NCI-H345 treated with DMSO at 0.1 percent for 48 hours (cell line): ENCODE measurements around the gene FAF2.
"Not testable (repeated sequence)": the region's sequence is repeated elsewhere in the genome, so short reads cannot be mapped to it uniquely, and the experiment has no call there.

Experiments used
- DNase-seq: peaks from one replicate; lab custom pipeline; 2025; ENCODE audit not compliant: unreplicated experiment; lab: John Stamatoyannopoulos, UW

FAF2 gene

DNA sequence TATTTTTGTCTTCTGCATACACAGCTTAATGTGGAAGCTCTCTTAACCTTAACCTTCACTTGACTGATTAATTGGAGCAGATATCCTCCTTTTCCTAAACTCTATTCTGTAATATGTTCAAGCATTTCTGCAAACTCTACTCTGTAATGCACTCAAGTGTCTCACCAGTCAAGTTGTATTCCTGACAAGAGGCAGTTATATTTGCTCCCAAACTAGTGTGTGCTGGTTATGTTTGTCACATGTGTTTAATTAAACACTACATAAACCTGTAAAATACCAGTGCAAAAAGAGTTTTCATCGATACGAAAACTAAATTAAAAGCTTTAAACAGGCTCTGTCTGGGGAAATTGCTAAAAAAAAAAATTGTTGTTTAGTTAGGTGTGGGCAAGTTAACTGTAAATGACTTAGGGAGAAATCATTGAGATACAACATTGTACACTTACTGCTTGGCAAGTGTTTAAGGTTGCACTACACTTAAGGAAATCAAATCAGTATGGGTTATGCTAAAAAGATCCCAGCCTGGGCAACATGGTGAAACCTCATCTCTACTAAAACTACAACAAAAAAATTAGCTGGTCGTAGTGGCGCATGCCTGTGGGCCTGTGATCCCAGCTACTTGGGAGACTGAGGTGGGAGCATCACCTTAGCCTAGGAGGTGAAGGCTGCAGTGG is 6.7 kb downstream of the FAF2 start:
- DNase-seq, result no peak

DNA sequence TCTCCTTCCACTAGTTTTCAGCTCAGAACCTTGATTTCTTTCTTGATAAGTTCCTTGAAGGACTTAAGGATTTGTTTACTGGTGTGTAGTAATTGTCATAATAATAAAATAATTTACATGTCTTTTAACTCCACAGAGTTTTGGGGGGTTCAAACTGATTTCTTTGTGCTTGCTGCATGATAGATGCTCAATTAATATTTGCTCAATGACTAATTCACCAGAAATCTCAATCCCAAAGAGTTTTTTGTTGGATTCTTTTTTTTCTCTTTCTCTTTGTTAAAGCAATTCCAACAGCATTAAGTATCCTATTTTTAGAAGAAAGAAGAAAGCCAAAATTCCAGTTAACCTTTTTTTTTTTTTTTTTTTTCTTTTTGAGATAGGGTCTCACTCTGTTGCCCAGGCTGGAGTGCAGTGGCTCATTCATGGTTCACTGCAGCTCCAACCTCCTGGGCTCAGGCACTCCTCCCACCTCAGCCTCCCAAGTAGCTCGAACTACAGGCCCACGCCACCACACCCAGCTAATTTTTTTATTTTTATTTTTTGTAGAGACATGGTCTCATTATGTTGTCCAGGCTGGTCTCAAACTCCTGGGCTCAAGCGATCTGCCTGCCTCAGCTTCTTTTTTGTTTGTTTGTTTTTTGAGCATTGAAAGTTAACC is 10.8 kb downstream of the FAF2 start:
- DNase-seq, result no peak

DNA sequence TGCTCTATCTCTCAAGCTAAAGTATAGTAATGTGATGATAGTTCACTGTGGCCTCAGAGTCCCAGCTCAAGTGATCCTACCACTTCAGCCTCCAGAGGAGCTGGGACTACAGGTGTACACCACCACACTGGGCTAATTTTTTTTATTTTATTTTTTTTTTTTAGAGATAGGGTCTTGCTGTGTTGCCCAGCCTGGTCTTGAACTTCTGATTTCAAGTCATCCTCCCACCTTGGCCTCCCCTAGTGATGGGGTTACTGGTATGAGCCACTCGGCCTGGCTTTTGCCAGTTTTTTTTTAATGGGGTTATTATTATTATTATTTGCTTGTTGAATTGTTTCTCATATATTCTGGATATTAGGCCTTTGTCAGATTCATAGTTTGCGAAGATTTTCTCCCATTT is 13.2 kb downstream of the FAF2 start:
- no peak for DNase-seq

DNA sequence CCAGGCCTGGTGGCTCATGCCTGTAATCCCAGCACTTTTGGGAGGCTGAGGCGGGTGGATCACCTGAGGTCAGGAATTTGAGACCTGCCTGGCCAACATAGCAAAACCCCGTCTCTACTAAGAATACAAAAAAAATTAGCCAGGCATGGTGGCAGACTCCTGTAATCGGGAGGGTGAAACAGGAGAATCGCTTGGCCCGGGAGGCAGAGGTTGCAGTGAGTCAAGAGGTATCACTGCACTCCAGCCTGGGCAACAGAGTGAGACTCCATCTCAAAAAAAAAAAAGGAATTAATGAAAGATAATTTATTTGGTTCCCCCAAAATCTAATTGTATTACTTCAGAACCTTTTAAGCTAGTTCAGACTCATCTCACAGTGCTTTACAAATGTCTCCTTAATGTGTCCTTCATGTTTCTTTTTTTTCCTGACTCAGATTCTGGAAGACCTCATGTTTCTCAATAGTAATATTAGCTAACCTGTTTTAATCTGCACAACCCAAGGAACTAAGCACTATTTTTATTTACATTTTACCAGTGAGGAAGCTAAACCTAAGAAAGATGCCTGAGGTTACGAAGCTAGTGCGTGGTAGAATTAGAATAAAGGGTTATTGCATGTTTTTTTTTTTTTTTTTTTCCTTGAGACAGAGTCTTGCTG is 15.1 kb downstream of the FAF2 start:
- no peak for DNase-seq

- DNase-seq, result no peak
These were observed 18.2 kb downstream of the FAF2 start for GRCh38 chr5:176466245-176466871.

GRCh38 chr5:176469296-176469695 is 21.1 kb downstream of the FAF2 start:
- no peak for DNase-seq

DNA sequence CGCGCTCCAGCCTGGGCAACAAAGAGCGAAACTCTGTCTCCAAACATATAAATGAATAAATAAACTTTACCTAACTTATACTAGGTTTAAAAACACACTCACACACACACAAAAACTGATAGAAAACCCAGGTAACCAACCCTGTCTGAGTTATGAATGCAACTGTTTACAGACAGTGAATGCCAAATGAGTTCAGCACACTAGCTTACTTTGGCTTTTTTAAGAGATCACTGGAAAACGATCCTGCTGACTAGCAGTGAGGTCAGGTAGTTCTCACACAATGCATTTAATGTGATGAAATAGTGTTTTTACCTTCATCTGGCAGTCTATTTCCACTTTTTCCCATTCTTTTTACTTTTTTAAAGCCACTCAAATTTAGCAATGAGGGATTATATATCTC is 22.4 kb downstream of the FAF2 start:
- no peak for DNase-seq

GRCh38 chr5:176471098-176471497 is 22.9 kb downstream of the FAF2 start:
- DNase-seq, result no peak

GRCh38 chr5:176473335-176474006 is 25.3 kb downstream of the FAF2 start:
- no peak for DNase-seq

GRCh38 chr5:176474476-176474875 is 26.3 kb downstream of the FAF2 start:
- DNase-seq, result no peak

DNA sequence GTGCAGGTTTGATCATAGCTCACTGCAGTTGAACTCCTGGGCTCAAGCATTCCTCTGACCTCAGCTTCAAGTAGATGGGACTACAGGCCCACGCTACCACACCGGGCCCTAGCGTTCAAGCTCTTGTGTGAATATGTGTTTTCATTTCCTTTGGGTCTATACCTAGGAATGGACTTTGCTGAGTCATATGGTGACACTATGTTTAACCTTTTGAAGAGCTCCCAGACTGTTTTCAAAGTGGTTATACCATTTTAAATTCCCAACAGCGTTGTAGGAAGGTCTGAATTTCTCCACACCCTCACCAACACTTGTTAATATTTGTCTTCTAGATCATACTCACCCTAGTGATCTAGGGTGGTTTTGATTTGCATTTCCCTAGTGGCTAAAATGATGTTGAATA is 33.5 kb downstream of the FAF2 start:
- DNase-seq, result no peak

DNA sequence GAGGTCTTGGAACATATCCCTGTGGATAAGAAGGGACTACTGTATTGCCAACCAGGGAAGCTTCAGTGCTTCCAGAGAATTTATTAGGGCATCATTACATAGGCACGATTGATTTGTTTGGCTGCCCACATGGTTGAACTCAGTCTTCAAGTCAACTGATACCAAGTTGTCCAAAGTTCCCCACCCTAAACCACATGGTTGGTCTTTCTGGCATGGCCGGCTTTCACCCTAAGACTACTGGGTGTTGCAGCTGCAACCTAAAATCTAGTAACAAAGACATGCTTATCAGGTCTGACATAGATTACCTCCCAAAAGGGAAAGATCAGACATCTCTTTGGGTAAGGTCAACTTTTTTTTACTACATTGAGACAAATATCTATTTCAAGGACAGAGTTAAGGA is 37.0 kb downstream of the FAF2 start:
- no peak for DNase-seq

GRCh38 chr5:176486189-176486757 is 38.1 kb downstream of the FAF2 start:
- no peak for DNase-seq

DNA sequence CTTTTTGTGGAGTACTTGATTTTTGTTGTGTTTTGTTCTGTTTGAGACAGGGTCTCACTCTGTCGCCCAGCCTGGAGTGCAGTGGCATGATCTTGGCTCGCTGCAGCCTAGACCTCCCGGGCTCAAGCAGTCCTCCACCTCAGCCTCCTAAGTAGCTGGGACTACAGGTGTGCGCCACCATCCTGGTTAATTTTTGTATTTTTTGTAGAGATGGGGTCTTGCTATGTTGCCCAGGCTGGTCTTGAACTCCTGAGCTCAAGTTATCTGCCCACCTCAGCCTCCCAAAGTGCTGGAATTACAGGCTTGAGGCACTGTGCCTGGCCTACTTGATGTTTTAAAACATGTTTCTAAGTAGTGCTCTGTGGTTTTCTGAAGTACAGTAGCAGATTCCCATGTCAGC is 39.0 kb downstream of the FAF2 start:
- not testable (repeated sequence) for DNase-seq

DNA sequence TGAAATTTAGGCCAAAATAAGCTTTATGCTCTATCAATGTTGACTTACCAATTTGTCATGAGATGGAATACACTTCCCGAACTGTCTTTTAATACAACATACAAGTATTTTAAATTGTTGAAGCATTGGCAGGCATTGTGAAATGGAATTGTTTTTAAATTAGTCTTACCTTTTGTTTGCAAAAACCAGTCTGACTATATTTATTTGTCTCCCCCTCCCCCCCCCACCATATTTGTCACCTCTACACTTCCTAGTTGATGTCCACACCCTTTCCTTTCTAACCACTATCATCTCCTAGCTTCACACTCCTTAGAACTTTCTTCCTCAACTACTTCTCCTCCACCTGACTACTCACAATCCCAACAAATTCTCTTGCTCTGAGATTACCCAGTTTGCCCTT is 40.9 kb downstream of the FAF2 start:
- no peak for DNase-seq

GRCh38 chr5:176490301-176490700 is 42.1 kb downstream of the FAF2 start:
- no peak for DNase-seq

- DNase-seq, result no peak
These were observed 42.9 kb downstream of the FAF2 start for GRCh38 chr5:176491101-176491502.

DNA sequence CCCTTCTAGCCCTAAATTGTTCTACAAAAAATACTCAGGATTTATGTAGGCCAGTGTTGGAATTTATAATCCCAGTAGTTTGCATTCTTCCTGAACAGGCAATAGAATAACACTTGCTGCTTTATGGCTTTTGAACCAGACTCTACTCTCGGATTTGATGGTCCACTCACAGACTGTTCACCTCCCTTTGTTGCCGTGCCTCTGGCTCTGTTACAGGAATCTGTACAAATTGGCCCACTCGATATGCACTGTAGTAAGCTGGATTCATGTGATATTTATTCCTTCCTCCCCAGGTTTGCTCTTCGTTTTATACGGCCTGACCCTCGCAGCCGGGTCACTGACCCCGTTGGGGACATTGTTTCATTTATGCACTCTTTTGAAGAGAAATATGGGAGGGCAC is 43.7 kb downstream of the FAF2 start:
- no peak for DNase-seq

DNA sequence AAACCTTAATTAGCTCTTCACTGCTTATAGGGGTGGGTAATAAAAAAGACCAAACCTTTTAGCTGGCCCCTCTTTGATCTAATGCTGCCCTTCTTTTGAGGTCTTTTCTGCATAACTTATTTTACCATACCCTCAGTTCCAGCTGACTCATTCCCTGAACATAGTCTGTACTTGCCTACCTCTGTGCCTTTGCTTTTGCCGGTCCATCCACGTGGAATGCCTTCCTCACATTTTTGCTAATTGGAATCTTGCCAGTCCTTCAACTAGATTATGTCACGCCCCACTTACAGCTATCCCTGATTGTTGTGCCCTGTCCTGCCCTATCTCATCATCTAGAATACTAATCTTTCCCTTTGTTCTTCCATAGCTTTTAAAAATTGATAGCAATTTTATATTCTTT is 44.2 kb downstream of the FAF2 start:
- DNase-seq, result no peak

DNA sequence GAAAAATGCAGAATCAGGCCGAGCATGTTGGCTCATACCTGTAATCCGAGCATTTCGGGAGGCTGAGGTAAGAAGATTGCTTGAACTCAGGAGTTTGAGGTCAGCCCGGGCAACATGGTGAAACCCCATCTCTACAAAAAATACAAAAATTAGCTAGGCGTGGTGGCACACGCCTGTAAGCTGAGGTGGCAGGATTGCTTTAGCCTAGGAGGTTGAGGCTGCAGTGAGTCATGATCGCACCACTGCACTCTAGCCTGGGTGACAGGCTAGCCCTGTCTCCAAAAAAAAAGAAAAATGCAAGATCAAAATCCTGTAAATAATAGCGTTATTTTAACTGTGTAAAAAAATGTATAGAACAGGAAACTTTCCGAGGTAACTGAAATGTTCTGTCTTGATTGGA is 49.7 kb downstream of the FAF2 start:
- no peak for DNase-seq

GRCh38 chr5:176499273-176499672 is 51.1 kb downstream of the FAF2 start:
- no peak for DNase-seq
